ENCODE data around the gene CCDC158. TPM values are rescaled to one million over a fixed set of nuclear protein-coding genes. Genes with fewer than 3 reads are reported as not detected.

The CCDC158 gene
- polyA plus RNA-seq, 2 of the 4 experiments (the other 2 are of a cell fraction) = 0.06 TPM; not detected in 1

GRCh38 chr4:76339364-76339763 lies 81.6 kb downstream of the CCDC158 start:
- ChIA-PET CTCF (interaction anchor here (1.3 to 1.4 kb wide), 2 partner anchors 85 to 159 kb away, joined by 3 read pairs; no protein-coding TSS in a partner anchor), POLR2A (no interaction called here)
- TF ChIP-seq JUN (IDR thresholded peaks at IDR 0.05) (no peak), HES2 (IDR thresholded peaks at IDR 0.05) (no peak), BHLHE40 (IDR thresholded peaks at IDR 0.05; ENCODE audit: low read depth, low read length) (no peak), TFCP2L1 (CRISPR knock-in tag; IDR thresholded peaks at IDR 0.05) (no peak), NFE2L2 (conservative IDR thresholded peaks at IDR 0.05; ENCODE audit: low read length) (no peak), RFX5 (IDR thresholded peaks at IDR 0.05) (no peak), MAX (IDR thresholded peaks at IDR 0.05) (no peak), SMC3 (IDR thresholded peaks at IDR 0.05) (no peak), ZC3H11A (IDR thresholded peaks at IDR 0.05) (no peak), RARB (CRISPR knock-in tag; IDR thresholded peaks at IDR 0.05) (no peak), REST (IDR thresholded peaks at IDR 0.05) (no peak), RCOR1 (IDR thresholded peaks at IDR 0.05; ENCODE audit: low read depth, low read length) (no peak), KDM1A (IDR thresholded peaks at IDR 0.05; ENCODE audit: low read depth) (no peak), HMGXB4 (CRISPR knock-in tag; IDR thresholded peaks at IDR 0.05; ENCODE audit: borderline replicate concordance) (no peak)
- DNase-seq (ENCODE audit: low read depth in 1 of 2, low spot score in 1 of 2) (no peak), FAIRE-seq (no peak), ATAC-seq (no peak)
- H3K27ac ChIP-seq = no peak overlapping the region
- H3K4me1 ChIP-seq = no peaks in the 10 kb centered on the region
- no peak overlapping the region for H3K4me3 ChIP-seq
- WGBS (ENCODE audit: missing lambda C conversion rate) = 50% methylated on average over 2 of the region's 2 CpGs
- H3K9me3 ChIP-seq = no peaks in the 10 kb centered on the region
- H3K4me2 ChIP-seq = no peak overlapping the region

GRCh38 chr4:76334885-76335284 lies 86.1 kb downstream of the CCDC158 start:
- ChIA-PET CTCF (interaction anchor here (0.6 to 2.5 kb wide), 2 partner anchors 43 to 357 kb away, joined by 3 to 5 read pairs; no protein-coding TSS in a partner anchor), POLR2A (no interaction called here)
- ATAC-seq (no peak), DNase-seq (ENCODE audit: low read depth in 1 of 2, low spot score in 1 of 2) (no peak), FAIRE-seq (no peak)
- no peak overlapping the region for H3K4me3 ChIP-seq
- H3K9me3 ChIP-seq = no peaks in the 10 kb centered on the region
- no peak overlapping the region for H3K27ac ChIP-seq
- no peak for TF ChIP-seq HMGXB4 (CRISPR knock-in tag; IDR thresholded peaks at IDR 0.05; ENCODE audit: borderline replicate concordance)
- TF ChIP-seq HEYL (CRISPR knock-in tag; IDR thresholded peaks at IDR 0.05) = no peak
- TF ChIP-seq SREBF2 (IDR thresholded peaks at IDR 0.05) = no peak
- TF ChIP-seq ATOH8 (CRISPR knock-in tag; IDR thresholded peaks at IDR 0.05; ENCODE audit: low read depth) = no peak
- WGBS (ENCODE audit: missing lambda C conversion rate) = 65% methylated on average over 3 of the region's 3 CpGs
- H3K4me2 ChIP-seq = no peak overlapping the region
- no peaks in the 10 kb centered on the region for H3K4me1 ChIP-seq

All from A549 (cell line).